GM19025 (cell line): ENCODE results near the gene FJX1.

Source experiments
- ATAC-seq: cut with Tn5 transposase; IDR thresholded peaks from one replicate; pipeline ENCODE4 v1.9.1; 2021; ENCODE audit warnings: mild to moderate bottlenecking, low read depth, moderate library complexity; ENCODE audit not compliant: unreplicated experiment

The FJX1 gene

GRCh38 chr11:35617687-35618496 is at the start of gene FJX1:
FJX1 (plus strand) TSS chr11:35618460; CDS start chr11:35618637, 177 bp downstream.
- peak; percentile 30 for ATAC-seq

- no peak for ATAC-seq
Observed at GRCh38 chr11:35571696-35572095, 46.6 kb upstream of the FJX1 start.

GRCh38 chr11:35579557-35580396 is 38.5 kb upstream of the FJX1 start:
- no peak for ATAC-seq

- no peak for ATAC-seq
Observed at GRCh38 chr11:35580397-35580781, 37.9 kb upstream of the FJX1 start.

- no peak for ATAC-seq
Observed at GRCh38 chr11:35582033-35582432, 36.2 kb upstream of the FJX1 start.

- ATAC-seq: no peak
Observed at GRCh38 chr11:35583126-35583525, 35.1 kb upstream of the FJX1 start.

GRCh38 chr11:35583843-35584242 is 34.4 kb upstream of the FJX1 start:
- ATAC-seq: no peak

GRCh38 chr11:35584321-35584720 is 33.9 kb upstream of the FJX1 start:
- no peak for ATAC-seq

- no peak for ATAC-seq
Observed at GRCh38 chr11:35585416-35585815, 32.8 kb upstream of the FJX1 start.

GRCh38 chr11:35586222-35586621 is 32.0 kb upstream of the FJX1 start:
- ATAC-seq: no peak

- no peak for ATAC-seq
Observed at GRCh38 chr11:35587972-35588371, 30.3 kb upstream of the FJX1 start.

- no peak for ATAC-seq
Observed at GRCh38 chr11:35588627-35589026, 29.6 kb upstream of the FJX1 start.

- ATAC-seq: no peak
Observed at GRCh38 chr11:35589281-35589680, 29.0 kb upstream of the FJX1 start.

- ATAC-seq: no peak
Observed at GRCh38 chr11:35590412-35590811, 27.8 kb upstream of the FJX1 start.

GRCh38 chr11:35593143-35593542 is 25.1 kb upstream of the FJX1 start:
- no peak for ATAC-seq

GRCh38 chr11:35594680-35595079 is 23.6 kb upstream of the FJX1 start:
- no peak for ATAC-seq

- ATAC-seq: peak; percentile 82
Observed at GRCh38 chr11:35598254-35599125, 19.8 kb upstream of the FJX1 start.

GRCh38 chr11:35600331-35600838 is 17.9 kb upstream of the FJX1 start:
- ATAC-seq: no peak

GRCh38 chr11:35602160-35602793 is 16.0 kb upstream of the FJX1 start:
- ATAC-seq: no peak

GRCh38 chr11:35602979-35603378 is 15.3 kb upstream of the FJX1 start:
- no peak for ATAC-seq
